H54 (cell line): ENCODE measurements around the gene ACO1.

Source experiments
- DNase-seq: peaks from one replicate; pipeline ENCODE4 v3.0.0; 2011; ENCODE audit warnings: low spot score, mixed read lengths; ENCODE audit not compliant: insufficient read length
- FAIRE-seq: peaks from 3 replicates; lab custom pipeline; 2011; peaks lifted over from hg19 to GRCh38; lab: Jason Lieb, UNC
- POLR2A ChIP-seq: IDR thresholded peaks from 2 replicates; pipeline ENCODE4 v1.6.1; 2011; ENCODE audit warnings: low read depth, mild to moderate bottlenecking, low read length

Gene ACO1

GRCh38 chr9:32360983-32361673 is 23.3 kb upstream of the ACO1 start:
- DNase-seq (no peak), FAIRE-seq (no peak)
- no peak for TF ChIP-seq POLR2A

- no peak for TF ChIP-seq POLR2A
- FAIRE-seq (no peak), DNase-seq (no peak)
Observed at GRCh38 chr9:32371279-32371678, 13.2 kb upstream of the ACO1 start.

DNA sequence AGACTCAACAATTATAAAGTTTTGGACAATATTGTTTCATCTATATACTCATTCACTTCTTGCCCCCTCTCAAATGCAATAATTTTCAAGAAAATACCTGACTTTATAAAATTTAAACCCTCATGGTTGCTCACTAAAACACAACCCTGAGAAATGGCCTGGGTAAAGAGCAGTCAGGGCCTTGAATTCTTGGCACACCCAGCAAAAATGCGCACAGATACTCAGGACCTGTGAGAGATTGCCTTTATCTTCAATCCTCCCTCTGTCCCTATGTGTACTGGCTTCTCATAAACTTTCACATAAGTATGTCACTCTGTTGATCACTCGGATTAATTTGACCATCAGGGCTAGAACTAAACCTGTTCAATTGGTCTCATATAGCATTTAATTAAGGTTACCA is 12.8 kb upstream of the ACO1 start:
- FAIRE-seq = no peak
- DNase-seq = no peak
- no peak for TF ChIP-seq POLR2A

- TF ChIP-seq POLR2A = no peak
- FAIRE-seq (no peak), DNase-seq (no peak)
Observed at GRCh38 chr9:32376285-32376684, 8.2 kb upstream of the ACO1 start.

DNA sequence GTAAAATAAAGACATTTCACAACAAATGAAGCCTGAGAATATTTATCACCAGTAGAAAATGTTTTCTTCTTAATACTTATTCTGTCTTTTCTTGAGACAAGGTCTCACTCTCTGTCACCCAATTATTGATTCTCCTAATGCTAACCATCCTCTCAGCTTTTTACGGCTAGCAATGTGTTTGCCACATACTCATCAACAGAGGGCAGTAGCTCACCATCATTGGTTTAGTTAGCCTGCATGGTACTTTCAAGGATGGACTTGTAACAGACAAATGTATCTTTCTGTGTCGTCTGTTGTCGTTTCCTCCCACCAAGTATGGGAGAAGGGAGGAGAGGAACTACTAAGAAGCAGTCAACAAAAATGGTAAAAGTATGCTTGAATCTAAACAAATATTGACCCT is 5.9 kb upstream of the ACO1 start:
- DNase-seq (no peak), FAIRE-seq (peak; percentile 45)
- TF ChIP-seq POLR2A = no peak

DNA sequence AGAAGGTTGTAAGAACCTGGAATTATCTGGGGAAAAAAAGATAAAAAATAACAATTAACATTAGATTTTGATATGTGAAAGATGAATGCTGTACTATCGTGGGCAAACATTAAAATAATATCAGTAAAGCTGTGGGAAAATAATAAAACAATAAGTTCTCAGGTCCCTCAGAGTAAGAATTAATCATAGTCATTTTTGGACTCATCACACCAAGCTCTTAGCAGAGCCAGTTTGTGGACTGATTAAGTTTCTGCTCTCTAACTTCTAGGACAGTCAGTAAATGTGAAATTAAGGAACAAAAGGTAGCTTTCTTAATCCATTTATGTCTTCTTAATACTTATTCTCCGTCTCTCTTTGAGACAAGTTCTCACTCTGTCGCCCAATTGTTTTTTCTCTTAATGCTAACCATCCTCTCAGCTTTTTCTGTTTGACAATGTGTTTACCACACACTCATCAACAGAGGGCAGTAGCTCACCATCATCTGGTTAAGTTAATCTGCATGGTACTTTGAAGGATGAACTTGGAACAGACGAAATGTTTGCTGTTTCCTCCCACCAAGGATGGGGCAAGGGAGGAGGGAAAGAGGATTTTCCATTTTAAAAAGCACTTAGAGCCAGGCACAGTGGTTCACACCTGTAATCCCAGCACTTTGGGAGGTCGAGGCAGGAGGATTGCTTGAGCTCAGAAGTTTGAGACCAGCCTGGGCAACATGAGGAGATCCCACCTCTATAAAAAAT is 5.3 kb upstream of the ACO1 start:
- DNase-seq = peak; percentile 27

DNA sequence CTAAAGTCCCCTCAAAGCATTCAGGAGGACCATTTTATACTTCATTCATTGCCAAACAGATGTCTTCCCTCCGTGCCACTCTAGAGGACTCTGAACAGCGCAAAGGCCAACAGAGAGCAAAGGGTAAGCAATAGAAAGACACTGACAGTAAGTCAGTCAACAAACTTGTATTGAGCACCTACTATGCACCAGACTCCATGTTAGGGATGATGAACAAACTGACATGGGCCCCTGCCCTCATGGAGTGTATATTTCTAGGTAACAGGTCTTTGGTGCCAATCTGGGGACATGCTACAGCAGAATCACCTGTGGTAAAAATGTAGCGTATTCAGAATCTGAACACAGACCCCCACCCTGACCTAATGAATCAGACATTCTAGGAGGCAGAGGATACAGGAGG is 3.5 kb upstream of the ACO1 start:
- no peak for FAIRE-seq
- no peak for TF ChIP-seq POLR2A
- DNase-seq = no peak

More for the DNA sequence above, 5.3 kb upstream of the ACO1 start:
- no peak for TF ChIP-seq POLR2A
- FAIRE-seq = peak; percentile 88

- FAIRE-seq (no peak), DNase-seq (no peak)
- TF ChIP-seq POLR2A = no peak
Observed at GRCh38 chr9:32382565-32383320, 1.7 kb upstream of the ACO1 start.

DNA sequence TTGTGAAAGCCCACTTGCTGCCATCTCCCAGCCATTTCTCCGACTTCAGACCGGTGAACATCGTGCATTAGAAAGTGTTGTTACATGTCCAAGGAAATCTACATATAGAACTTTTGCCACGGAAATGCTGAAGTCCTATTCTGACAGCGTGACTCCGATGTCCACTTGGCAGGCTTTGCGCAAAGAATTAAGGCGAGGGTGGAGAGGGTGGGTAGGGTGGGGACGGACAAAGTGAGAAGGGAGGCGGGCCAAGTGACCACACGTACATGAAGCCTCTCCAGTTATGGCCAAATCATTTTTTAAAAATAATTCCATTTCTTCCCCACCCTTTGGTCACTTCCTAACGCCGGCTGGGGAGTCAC is 460 bp upstream of the ACO1 start:
- DNase-seq = no peak
- no peak for FAIRE-seq
- TF ChIP-seq POLR2A = no peak

GRCh38 chr9:32385152-32385884 is 875 bp downstream of the ACO1 start:
- no peak for TF ChIP-seq POLR2A
- FAIRE-seq = no peak

DNA sequence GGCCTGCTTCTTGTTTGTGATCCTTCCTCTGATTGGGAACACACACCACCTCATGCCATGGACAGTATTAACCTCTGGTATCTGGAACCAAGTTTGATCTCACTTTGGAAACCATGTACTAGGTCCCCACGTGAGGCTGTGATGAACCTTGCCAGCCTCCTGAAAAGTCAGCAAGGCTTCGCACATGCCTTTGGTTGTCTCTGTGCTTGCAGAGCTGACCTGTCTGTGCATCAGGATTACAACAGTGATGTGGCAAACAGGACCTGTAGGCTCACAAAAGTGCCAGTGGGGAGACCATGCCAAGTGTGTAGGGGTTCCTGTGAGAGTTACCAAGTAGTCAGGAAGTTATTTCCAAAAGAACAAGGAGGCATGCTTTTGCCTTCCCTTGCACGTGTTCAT is 1.4 kb downstream of the ACO1 start:
- no peak for DNase-seq
- TF ChIP-seq POLR2A = no peak
- no peak for FAIRE-seq

More at GRCh38 chr9:32385152-32385884, 875 bp downstream of the ACO1 start:
- no peak for DNase-seq

DNA sequence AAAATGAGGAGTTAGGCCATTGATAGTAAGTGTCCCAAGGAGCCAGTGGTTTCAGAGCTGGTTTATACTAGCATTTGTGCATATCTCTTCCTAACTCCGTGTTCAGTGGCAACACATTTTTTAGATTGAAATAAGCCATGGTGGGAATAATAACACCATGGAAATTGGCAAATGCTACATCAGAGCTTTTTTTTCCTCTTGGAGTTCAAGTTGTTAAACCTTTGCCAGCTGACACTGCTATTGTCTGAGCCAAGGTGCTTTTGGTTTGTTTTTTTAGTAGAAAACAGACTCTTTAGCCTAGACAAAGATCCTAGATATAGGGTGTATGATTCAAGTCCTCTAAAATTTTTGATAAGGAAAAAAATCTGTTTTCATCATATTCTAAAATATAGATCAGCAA is 2.8 kb downstream of the ACO1 start:
- TF ChIP-seq POLR2A = no peak
- DNase-seq (no peak), FAIRE-seq (no peak)

DNA sequence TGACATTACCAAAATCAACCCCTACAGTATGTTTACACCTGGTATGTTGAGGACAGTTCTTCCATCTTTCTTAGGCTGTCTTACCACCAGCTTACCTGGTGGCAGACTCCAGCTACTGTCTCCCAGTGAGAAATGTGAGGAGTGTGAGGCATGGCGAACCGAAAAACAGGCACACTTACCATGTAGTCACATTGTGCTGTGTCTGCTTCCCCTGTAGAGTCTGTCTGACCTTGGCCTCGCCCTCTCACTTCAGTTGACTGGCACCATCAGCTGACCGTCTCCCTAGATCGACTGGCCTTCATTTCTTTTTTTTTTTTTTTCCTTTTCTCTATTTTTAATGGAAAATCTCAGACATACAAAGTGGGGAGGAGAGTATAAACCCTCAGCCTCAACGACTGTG is 4.9 kb downstream of the ACO1 start:
- DNase-seq = no peak
- no peak for FAIRE-seq
- TF ChIP-seq POLR2A = no peak

GRCh38 chr9:32393911-32394310 is 9.5 kb downstream of the ACO1 start:
- DNase-seq (no peak), FAIRE-seq (no peak)
- no peak for TF ChIP-seq POLR2A
